GM19099 (cell line): ENCODE measurements around the gene EFNA2.

Experiments used
- POLR2A ChIP-seq: IDR thresholded peaks from 3 replicates; pipeline ENCODE4 v1.6.1; 2011; ENCODE audit warnings: low read depth; ENCODE audit not compliant: insufficient read length; ENCODE audit errors: extremely low read depth

EFNA2 gene

DNA sequence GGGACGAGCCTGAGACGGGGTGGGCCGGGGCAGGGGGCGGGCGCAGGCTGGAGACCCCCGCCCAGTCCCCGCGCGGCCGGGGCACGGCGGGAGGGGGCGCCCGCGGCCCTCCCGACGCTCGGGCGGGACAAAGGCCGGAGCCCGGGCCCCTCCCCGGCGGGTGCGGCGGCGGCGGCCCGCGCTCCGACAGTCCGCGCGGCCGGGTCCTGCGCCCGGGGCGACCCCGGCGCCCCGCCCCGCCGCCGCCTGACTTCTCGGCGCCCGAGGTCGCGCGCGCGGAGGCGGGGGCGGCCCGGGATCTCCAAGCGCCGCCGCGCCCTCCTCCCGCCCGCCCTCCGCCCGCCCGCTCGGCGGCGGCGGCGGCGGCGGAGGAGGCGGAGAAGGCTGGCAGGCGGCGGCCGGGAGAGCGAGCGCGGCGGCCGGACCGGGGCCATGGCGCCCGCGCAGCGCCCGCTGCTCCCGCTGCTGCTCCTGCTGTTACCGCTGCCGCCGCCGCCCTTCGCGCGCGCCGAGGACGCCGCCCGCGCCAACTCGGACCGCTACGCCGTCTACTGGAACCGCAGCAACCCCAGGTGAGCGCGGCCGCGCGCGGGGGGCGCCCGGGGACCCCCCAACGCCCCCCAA, at the start of gene EFNA2:
Gene EFNA2 (plus strand): TSS at position 137 of the 624 bp plus-strand sequence. CDS start 296 bp downstream, at position 433.
- no peak for TF ChIP-seq POLR2A

DNA sequence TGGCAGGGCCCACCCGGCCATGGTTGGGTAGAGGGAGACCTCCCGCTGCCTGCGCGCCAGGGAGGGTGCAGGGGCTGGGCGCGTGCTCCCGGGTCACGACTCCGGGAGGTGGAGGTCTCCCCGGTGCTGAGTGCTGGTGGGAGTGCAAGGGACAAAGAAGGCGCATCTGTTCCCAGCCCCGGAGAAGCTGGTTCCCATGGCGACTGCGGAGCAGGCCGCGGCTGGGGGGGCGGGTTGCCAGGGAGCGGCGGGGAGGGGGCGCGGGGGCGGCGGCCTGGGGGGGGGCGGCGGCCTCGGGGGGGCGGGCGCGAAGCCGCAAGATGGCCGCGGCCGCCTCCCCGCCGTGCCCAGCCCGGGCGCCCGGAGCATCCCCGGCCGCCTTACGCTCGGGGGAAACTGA, 49.1 kb upstream of the EFNA2 start:
- TF ChIP-seq POLR2A: no peak

DNA sequence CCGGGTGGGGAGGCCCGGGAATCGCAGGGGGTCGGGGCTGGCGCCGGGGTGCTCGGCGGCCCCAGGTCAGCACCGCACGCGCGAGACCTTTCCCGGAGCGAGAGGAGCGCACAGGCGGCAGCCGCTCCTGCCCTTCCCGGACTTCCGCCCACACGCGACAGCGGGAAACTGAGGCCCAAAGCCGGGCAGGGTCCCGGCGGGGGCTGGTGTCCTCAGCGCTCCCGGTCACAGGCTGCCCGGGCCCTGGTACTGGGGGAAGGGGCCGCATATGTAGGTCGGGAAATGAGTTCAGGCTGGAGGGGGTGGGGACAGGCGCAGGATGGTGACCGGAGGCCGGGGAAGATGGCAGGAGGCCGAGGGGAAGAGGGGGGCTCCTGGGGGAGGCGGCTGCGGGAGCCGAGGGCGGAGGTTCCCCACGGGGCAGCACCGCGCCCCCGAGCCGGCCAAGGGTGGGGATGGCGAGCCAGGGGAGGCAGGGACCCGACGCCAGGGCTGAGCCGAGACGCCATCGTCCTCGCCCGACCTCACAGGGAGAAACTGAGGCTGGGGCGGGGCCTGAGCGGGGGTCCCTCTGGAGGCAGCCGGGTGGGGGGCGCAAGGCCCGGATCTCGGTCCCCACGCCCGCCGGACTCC, 48.5 kb upstream of the EFNA2 start:
- no peak for TF ChIP-seq POLR2A

- no peak for TF ChIP-seq POLR2A
These were observed 47.8 kb upstream of the EFNA2 start, which contains the start of gene CBARP for GRCh38 chr19:1237754-1238368. CBARP (minus strand) TSS chr19:1238005; CDS start chr19:1236100, 1,905 bp downstream.

GRCh38 chr19:1238369-1239303, 47.0 kb upstream of the EFNA2 start:
- TF ChIP-seq POLR2A: no peak

DNA sequence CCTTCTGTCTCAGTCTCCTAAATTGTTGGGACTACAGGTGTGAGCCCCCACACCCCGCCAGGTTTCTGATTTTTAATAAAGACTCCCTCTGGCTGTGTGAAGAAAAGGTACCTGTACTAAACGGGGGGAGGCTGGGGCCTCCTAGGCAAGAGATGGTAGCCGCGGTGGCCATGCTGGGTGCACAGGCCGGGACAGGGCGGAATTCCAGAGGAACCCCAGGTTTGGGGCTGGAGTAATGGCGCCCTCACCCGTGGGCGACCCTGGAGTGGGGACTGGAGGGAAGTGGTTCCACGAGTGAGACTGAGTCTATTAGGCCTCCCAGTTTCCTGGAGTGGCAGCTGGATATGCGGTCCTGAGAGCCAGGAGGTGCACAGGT, 46.3 kb upstream of the EFNA2 start:
- no peak for TF ChIP-seq POLR2A

GRCh38 chr19:1239796-1240737, 45.6 kb upstream of the EFNA2 start:
- peak; percentile 31 for TF ChIP-seq POLR2A

- TF ChIP-seq POLR2A: no peak
These were observed 44.7 kb upstream of the EFNA2 start for GRCh38 chr19:1240925-1241324.

GRCh38 chr19:1241417-1242095, 44.1 kb upstream of the EFNA2 start, which contains the start of gene ATP5F1D:
ATP5F1D (plus strand) TSS chr19:1241751; CDS start chr19:1241851, 100 bp downstream.
- TF ChIP-seq POLR2A: peak; percentile 70

- peak; percentile 36 for TF ChIP-seq POLR2A
These were observed 41.6 kb upstream of the EFNA2 start for GRCh38 chr19:1243768-1244692.

DNA sequence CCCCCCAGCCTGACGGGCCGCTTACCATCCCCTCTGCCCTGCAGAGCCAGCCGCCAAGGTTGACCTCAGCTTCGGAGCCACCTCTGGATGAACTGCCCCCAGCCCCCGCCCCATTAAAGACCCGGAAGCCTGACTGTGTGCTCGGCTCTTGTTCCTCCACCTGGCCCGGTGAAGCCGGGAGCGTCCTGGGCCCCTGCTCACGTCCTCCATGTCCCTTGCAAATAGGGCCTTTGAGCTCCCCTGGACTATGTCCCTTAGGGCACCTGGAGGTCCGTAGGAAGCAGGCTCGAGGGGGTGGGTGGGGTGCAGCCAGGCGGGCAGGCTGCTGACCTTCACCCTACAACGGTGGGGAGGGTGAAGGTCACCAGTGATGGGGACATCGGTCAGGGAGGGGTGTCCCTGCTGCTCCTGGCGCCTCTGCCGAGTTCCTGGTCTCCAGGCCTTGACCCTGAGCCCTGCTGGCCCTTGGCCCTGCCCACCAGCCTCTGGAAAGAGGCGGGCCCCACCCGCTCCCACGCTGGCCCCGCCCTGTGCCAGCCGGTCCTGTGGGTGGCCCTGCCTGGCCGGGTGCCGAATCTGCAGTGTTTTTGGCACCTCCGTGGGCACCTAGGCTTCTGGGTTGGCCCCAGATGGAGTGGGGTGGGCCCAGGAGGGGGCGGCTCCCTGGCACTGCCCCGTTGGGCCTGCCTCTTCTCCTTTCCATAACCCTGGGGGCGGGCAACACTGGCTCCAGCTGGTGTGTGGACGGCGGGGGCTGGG, 40.8 kb upstream of the EFNA2 start:
- no peak for TF ChIP-seq POLR2A
